BLaER1 treated with 17β-estradiol and CSF1 and Interleukin-3, amounts not matched to agents 10 nM and 100 nM (cell line): ENCODE results near the gene NYAP2.

Experiments used
- H3K27ac ChIP-seq, 11 experiments: shearing (Covaris generic); formaldehyde crosslinking; 2 replicates each; pipeline ENCODE4 v1.8.1; 2022
- H3K27me3 ChIP-seq, 11 experiments: shearing (Covaris generic); formaldehyde crosslinking; 2 replicates each; pipeline ENCODE4 v1.8.1; 2022
- H3K36me3 ChIP-seq, 11 experiments: shearing (Covaris generic); formaldehyde crosslinking; 2 replicates each; pipeline ENCODE4 v1.8.1; 2022
- H3K4me1 ChIP-seq, 10 experiments: shearing (Covaris generic); formaldehyde crosslinking; 2 replicates each; pipeline ENCODE4 v1.8.1; 2022
- H3K4me2 ChIP-seq, 11 experiments: shearing (Covaris generic); formaldehyde crosslinking; 2 replicates each; pipeline ENCODE4 v1.8.1; 2022
- H3K4me3 ChIP-seq, 10 experiments: shearing (Covaris generic); formaldehyde crosslinking; 2 replicates each; pipeline ENCODE4 v1.8.1; 2022
- H3K9ac ChIP-seq, 11 experiments: shearing (Covaris generic); formaldehyde crosslinking; 2 replicates each; pipeline ENCODE4 v1.8.1; 2022
- H3K9me3 ChIP-seq, 11 experiments: shearing (Covaris generic); formaldehyde crosslinking; replicated peaks in 1 of 11; 2 replicates each; pipeline ENCODE4 v1.8.1; 2022
- H4K20me1 ChIP-seq, 11 experiments: shearing (Covaris generic); formaldehyde crosslinking; 2 replicates each; pipeline ENCODE4 v1.8.1; 2022
- Cebpa-rat ChIP-seq, 11 experiments: shearing (Covaris generic); IDR thresholded peaks; 2 replicates each; pipeline ENCODE4 v1.8.1; 2022

The NYAP2 gene

DNA sequence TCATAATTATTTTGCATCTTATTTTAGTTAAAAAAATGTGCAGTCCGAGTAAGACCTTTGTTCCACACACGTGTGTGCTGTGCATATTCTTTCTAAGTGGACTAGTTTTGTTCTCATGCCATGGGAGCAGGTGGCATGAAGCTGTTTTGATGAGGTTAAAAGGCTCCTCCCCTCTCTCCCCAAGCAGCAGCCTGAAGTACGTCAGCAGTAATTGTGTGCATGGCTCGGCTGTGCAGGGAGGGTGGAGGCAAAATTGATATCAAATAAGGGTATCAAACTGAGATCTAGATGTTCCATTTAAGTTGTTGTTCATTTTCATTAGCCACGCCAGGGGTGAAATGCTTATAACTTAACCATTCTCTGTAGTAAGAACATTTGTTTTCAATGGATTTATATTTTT lies at the start of gene NYAP2:
NYAP2 (plus strand) TSS at position 207 of the 400 bp plus-strand sequence. CDS start 9,171 bp downstream, outside the sequence.
- Histone ChIP-seq H3K27me3 (no peaks in the 10 kb centered on the region), H4K20me1 (no peaks in the 10 kb centered on the region), H3K4me3 (no peak within 1 kb of the TSS), H3K9me3 (no peaks in the 10 kb centered on the region), H3K9ac (no peak within 1 kb of the TSS), H3K4me1 (no peaks in the 10 kb centered on the region), H3K27ac (no peak within 1 kb of the TSS), H3K36me3 (no peaks in the 10 kb centered on the region), H3K4me2 (no peak within 1 kb of the TSS)
- TF ChIP-seq Cebpa-rat (IDR thresholded peaks at IDR 0.05), result no peak

- H3K27me3 ChIP-seq, result no peaks in the 10 kb centered on the region
- TF ChIP-seq Cebpa-rat (IDR thresholded peaks at IDR 0.05), result no peak
- H3K4me1 ChIP-seq, result peaks cover 0 to 22% (median 0%) of the 10 kb centered on the region in 10 experiments; a peak in 6 of 20 replicates
- no peaks in the 10 kb centered on the region for H4K20me1 ChIP-seq
- no peaks in the 10 kb centered on the region for H3K9me3 ChIP-seq
- H3K36me3 ChIP-seq, result no peaks in the 10 kb centered on the region
- H3K9ac ChIP-seq, result no peak overlapping the region
- H3K27ac ChIP-seq, result no peak overlapping the region
- H3K4me2 ChIP-seq, result no peak overlapping the region
- no peak overlapping the region for H3K4me3 ChIP-seq
Observed at GRCh38 chr2:225353579-225354085, 45.9 kb upstream of the NYAP2 start.

- Histone ChIP-seq H3K4me1 (peaks cover 0 to 22% (median 0%) of the 10 kb centered on the region in 10 experiments; a peak in 6 of 20 replicates), H3K9me3 (no peaks in the 10 kb centered on the region), H4K20me1 (no peaks in the 10 kb centered on the region), H3K4me3 (no peak overlapping the region), H3K4me2 (no peak overlapping the region), H3K9ac (no peak overlapping the region), H3K36me3 (no peaks in the 10 kb centered on the region), H3K27me3 (no peaks in the 10 kb centered on the region), H3K27ac (no peak overlapping the region)
- TF ChIP-seq Cebpa-rat (IDR thresholded peaks at IDR 0.05), result no peak
Observed at GRCh38 chr2:225354281-225354774, 45.2 kb upstream of the NYAP2 start.

DNA sequence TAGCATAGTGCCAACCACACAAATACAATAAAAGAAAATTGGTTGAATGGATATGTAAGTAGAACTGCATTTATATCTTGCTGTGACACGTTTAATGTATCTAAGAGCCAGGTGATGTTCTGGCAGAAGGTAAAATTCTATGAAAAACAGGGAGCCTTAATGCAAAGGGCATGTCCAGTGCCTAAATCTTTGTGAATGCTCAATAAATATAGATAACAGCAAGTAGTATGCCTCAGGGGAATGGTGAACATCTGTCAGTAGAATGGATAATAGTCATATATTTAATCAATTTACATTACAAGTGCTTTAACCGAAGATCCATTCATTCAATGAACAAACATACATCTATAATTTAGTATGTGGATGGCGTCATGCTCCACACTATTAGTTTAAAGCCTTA lies 43.7 kb upstream of the NYAP2 start:
- H3K4me2 ChIP-seq, result no peak overlapping the region
- no peak for TF ChIP-seq Cebpa-rat (IDR thresholded peaks at IDR 0.05)
- H3K27me3 ChIP-seq, result no peaks in the 10 kb centered on the region
- peaks cover 0 to 22% (median 0%) of the 10 kb centered on the region in 10 experiments; a peak in 6 of 20 replicates for H3K4me1 ChIP-seq
- no peaks in the 10 kb centered on the region for H3K36me3 ChIP-seq
- no peak overlapping the region for H3K27ac ChIP-seq
- H3K9ac ChIP-seq, result no peak overlapping the region
- no peaks in the 10 kb centered on the region for H3K9me3 ChIP-seq
- no peak overlapping the region for H3K4me3 ChIP-seq
- no peaks in the 10 kb centered on the region for H4K20me1 ChIP-seq

DNA sequence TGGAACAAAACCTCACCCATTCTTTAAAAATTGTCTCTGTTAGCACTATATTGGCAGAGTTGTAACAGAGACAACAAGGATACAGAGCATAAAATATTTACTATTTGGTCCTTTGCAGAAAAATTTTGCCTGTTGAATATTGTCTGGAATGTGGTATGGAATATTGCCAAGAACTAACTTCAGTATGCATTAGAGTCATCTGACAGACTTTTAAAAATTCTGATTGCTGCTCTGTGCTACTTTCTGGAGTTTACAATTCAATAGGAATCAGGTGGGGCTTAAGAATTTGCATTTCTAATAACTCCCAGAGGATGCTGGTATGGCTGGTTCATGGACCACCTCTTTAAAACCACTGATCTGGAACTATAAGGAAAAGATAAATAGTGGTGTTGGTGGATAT lies 32.8 kb upstream of the NYAP2 start:
- no peak overlapping the region for H3K9ac ChIP-seq
- H3K27me3 ChIP-seq, result no peaks in the 10 kb centered on the region
- no peak overlapping the region for H3K4me2 ChIP-seq
- no peak for TF ChIP-seq Cebpa-rat (IDR thresholded peaks at IDR 0.05)
- no peaks in the 10 kb centered on the region for H3K9me3 ChIP-seq
- no peaks in the 10 kb centered on the region for H3K4me1 ChIP-seq
- no peaks in the 10 kb centered on the region for H3K36me3 ChIP-seq
- H3K27ac ChIP-seq, result no peak overlapping the region
- H4K20me1 ChIP-seq, result no peaks in the 10 kb centered on the region
- H3K4me3 ChIP-seq, result no peak overlapping the region

DNA sequence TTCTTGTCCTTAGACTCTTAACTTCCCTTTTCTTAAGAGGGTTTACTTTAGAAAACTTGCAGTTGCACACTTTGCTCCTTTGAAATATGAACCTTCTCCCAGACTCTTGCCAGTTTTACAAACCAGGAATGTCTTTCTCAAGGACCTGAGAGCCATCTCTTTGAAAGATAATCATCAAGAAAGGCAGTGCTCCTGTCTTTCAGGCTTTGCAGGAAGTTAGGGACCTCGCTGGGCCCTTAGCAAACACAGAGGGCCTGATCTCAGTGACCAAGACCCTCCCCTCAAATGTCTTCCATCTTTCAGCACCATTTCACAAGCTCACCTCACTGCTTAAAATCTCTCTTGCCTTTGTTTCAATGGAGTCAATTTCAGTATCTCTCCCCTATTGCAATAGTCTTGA lies 32.0 kb upstream of the NYAP2 start:
- Histone ChIP-seq H3K27ac (no peak overlapping the region), H3K9ac (no peak overlapping the region), H3K27me3 (no peaks in the 10 kb centered on the region), H3K4me1 (no peaks in the 10 kb centered on the region), H3K9me3 (no peaks in the 10 kb centered on the region), H3K36me3 (no peaks in the 10 kb centered on the region), H3K4me2 (no peak overlapping the region), H4K20me1 (no peaks in the 10 kb centered on the region), H3K4me3 (no peak overlapping the region)
- no peak for TF ChIP-seq Cebpa-rat (IDR thresholded peaks at IDR 0.05)

- Histone ChIP-seq H3K4me2 (no peak overlapping the region), H3K4me3 (no peak overlapping the region), H4K20me1 (no peaks in the 10 kb centered on the region), H3K36me3 (no peaks in the 10 kb centered on the region), H3K9me3 (no peaks in the 10 kb centered on the region), H3K27me3 (no peaks in the 10 kb centered on the region), H3K4me1 (no peaks in the 10 kb centered on the region), H3K27ac (no peak overlapping the region), H3K9ac (no peak overlapping the region)
- no peak for TF ChIP-seq Cebpa-rat (IDR thresholded peaks at IDR 0.05)
Observed at GRCh38 chr2:225378984-225379383, 20.5 kb upstream of the NYAP2 start.

DNA sequence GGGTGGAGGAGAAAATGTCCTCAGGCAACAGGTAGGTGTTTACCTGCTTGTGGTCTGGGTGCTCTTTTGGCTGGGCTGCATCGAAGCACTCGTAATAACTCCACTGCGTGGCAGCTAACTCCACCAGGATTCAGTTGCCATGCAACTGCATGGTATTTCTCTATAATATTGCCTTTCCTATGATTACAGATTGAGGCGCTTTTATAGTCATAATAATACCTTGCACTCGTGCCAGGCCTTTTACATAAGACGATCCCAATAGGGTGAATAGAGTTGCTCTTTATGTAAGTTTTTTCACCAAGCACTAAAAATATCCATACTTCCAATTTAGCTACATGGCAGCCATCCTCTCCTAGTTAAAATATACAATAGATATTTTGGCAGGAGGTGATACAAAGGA lies 19.7 kb upstream of the NYAP2 start:
- H3K4me1 ChIP-seq, result no peaks in the 10 kb centered on the region
- H3K4me2 ChIP-seq, result no peak overlapping the region
- H3K27me3 ChIP-seq, result no peaks in the 10 kb centered on the region
- no peaks in the 10 kb centered on the region for H4K20me1 ChIP-seq
- no peak for TF ChIP-seq Cebpa-rat (IDR thresholded peaks at IDR 0.05)
- H3K27ac ChIP-seq, result no peak overlapping the region
- H3K4me3 ChIP-seq, result no peak overlapping the region
- H3K9ac ChIP-seq, result no peak overlapping the region
- no peaks in the 10 kb centered on the region for H3K9me3 ChIP-seq
- no peaks in the 10 kb centered on the region for H3K36me3 ChIP-seq

GRCh38 chr2:225381609-225382008 lies 17.9 kb upstream of the NYAP2 start:
- H3K4me1 ChIP-seq, result no peaks in the 10 kb centered on the region
- H3K36me3 ChIP-seq, result no peaks in the 10 kb centered on the region
- no peaks in the 10 kb centered on the region for H3K9me3 ChIP-seq
- H3K27ac ChIP-seq, result no peak overlapping the region
- TF ChIP-seq Cebpa-rat (IDR thresholded peaks at IDR 0.05), result no peak
- no peaks in the 10 kb centered on the region for H4K20me1 ChIP-seq
- H3K27me3 ChIP-seq, result no peaks in the 10 kb centered on the region
- H3K9ac ChIP-seq, result no peak overlapping the region
- no peak overlapping the region for H3K4me2 ChIP-seq
- no peak overlapping the region for H3K4me3 ChIP-seq

- no peaks in the 10 kb centered on the region for H3K4me1 ChIP-seq
- TF ChIP-seq Cebpa-rat (IDR thresholded peaks at IDR 0.05), result no peak
- H3K9ac ChIP-seq, result no peak overlapping the region
- no peaks in the 10 kb centered on the region for H3K27me3 ChIP-seq
- H3K4me2 ChIP-seq, result no peak overlapping the region
- no peak overlapping the region for H3K4me3 ChIP-seq
- H4K20me1 ChIP-seq, result no peaks in the 10 kb centered on the region
- no peak overlapping the region for H3K27ac ChIP-seq
- H3K36me3 ChIP-seq, result no peaks in the 10 kb centered on the region
- H3K9me3 ChIP-seq, result no peaks in the 10 kb centered on the region
Observed at GRCh38 chr2:225398372-225398771, 1.1 kb upstream of the NYAP2 start.
